GM21526 (cell line): ENCODE results near the gene TBPL2.
"Not testable (repeated sequence)": the region's sequence is repeated elsewhere in the genome, so short reads cannot be mapped to it uniquely, and the experiment has no call there.

Experiments
- ATAC-seq: cut with Tn5 transposase; IDR thresholded peaks from one replicate; pipeline ENCODE4 v1.9.1; 2021; ENCODE audit warnings: moderate library complexity; ENCODE audit not compliant: unreplicated experiment, low FRiP score

TBPL2 gene

GRCh38 chr14:55411426-55412389 is 28.7 kb downstream of the TBPL2 start, which contains the start of gene ATG14:
ATG14 (minus strand) TSS chr14:55411830; CDS start chr14:55411822, 8 bp downstream.
- ATAC-seq: peak; percentile 94

GRCh38 chr14:55410876-55411275 is 29.5 kb downstream of the TBPL2 start:
- ATAC-seq: no peak

GRCh38 chr14:55404173-55404854 is 36.1 kb downstream of the TBPL2 start:
- no peak for ATAC-seq

- no peak for ATAC-seq
Measured at GRCh38 chr14:55401751-55402150, 38.7 kb downstream of the TBPL2 start.

- no peak for ATAC-seq
Measured at GRCh38 chr14:55399852-55400251, 40.6 kb downstream of the TBPL2 start.

DNA sequence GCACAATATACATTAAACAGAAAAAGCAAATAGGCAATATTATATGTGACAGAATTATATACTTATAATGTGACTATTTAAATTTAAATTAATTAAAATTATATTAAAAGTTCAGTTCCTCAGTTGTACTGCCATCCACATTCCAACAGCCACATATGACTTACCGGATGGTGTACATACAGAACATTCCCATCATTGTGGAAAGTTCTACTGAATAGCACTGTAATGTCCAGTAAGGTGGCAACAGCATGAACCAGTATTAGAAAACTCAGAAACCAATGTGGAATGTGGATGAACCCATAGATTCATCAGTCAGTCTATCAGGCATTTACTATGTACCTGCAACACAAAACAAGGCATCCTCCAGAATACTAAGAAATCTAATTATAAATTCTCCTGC is 41.2 kb downstream of the TBPL2 start:
- ATAC-seq: no peak

- no peak for ATAC-seq
Measured at GRCh38 chr14:55398679-55399078, 41.7 kb downstream of the TBPL2 start.

GRCh38 chr14:55389330-55389729 is 51.1 kb downstream of the TBPL2 start:
- no peak for ATAC-seq

DNA sequence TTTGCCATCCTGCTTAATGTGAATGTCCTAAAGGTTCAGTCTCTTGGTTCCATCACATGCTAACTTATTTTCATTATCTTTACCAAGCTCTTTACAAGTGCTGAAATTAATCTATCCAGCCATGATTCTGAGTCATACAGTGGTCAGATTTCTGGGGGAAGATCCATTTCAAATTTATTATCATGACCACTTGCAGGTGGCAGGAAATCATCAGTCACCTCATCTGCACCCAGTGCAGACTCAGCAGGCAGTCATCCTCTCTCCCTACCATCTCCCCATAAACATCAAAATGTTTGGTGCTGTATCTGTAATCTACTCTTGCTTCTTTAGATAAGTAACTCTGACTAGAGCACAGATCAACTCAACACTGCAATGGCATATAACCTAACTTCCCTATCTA is 52.3 kb downstream of the TBPL2 start:
- ATAC-seq: no peak

GRCh38 chr14:55387121-55387520 is 53.3 kb downstream of the TBPL2 start:
- no peak for ATAC-seq

- no peak for ATAC-seq
Measured at GRCh38 chr14:55386037-55386808, 54.2 kb downstream of the TBPL2 start.

GRCh38 chr14:55384536-55384935 is 55.9 kb downstream of the TBPL2 start:
- no peak for ATAC-seq

- ATAC-seq: no peak
Measured at GRCh38 chr14:55383541-55384140, 56.8 kb downstream of the TBPL2 start.

GRCh38 chr14:55383056-55383466 is 57.4 kb downstream of the TBPL2 start:
- not testable (repeated sequence) for ATAC-seq

DNA sequence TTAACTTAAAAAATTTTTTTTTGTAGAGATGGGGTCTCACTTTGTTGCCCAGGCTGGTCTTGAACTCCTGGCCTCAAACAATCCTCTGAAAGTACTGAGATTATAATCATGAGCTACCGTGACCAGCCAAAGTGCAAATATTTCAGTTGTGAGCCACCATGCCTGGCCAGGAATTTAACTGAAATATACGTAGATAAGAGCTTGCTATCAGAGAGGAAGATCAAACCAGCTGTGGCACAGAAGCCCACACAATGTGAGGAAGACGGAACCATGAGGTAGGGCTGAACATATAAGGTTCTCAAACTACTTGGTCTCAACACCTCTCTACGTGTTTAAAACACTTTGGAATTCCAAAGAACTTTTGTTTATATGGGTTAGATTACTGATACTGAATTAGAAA is 57.9 kb downstream of the TBPL2 start:
- no peak for ATAC-seq

GRCh38 chr14:55381561-55381960 is 58.9 kb downstream of the TBPL2 start:
- no peak for ATAC-seq

GRCh38 chr14:55381040-55381439 is 59.4 kb downstream of the TBPL2 start:
- ATAC-seq: no peak

DNA sequence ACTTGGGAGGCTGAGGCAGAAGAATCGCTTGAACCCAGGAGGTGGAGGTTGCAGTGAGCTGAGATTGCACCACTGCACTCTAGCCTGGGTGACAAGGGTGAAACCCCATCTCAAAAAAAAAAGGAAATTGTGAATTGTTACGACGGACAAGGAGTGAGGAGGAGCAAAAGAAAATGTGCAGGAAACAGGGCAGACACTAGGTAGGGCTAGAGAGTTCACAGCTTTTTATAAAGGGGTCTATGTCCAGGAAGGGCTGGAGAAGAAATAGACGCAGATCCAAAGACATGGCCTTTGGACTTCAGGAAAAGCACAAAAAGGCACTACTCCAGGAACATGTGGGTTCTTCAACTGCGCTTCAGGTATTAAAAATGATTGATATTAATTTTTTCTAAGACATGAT is 63.2 kb downstream of the TBPL2 start:
- ATAC-seq: no peak

- no peak for ATAC-seq
Measured at GRCh38 chr14:55374771-55375170, 65.6 kb downstream of the TBPL2 start.
